ENCODE data around the gene CYFIP2. TPM values are rescaled to one million over a fixed set of nuclear protein-coding genes. Genes with fewer than 3 reads are reported as not detected.

The CYFIP2 gene
- total RNA-seq, 1 donor = 6.5 TPM

- Histone ChIP-seq H3K79me2 (ENCODE audit: insufficient read depth, low read length) (no peaks in the 10 kb centered on the region), H3K4me1 (ENCODE audit: insufficient read depth, low read length) (no peaks in the 10 kb centered on the region), H2AFZ (ENCODE audit: low read length) (no peak overlapping the region), H3K4me2 (ENCODE audit: insufficient read depth, low read length) (no peak overlapping the region), H3K27me3 (ENCODE audit: insufficient read depth, low read length) (peaks cover 8% of the 10 kb centered on the region), H4K20me1 (ENCODE audit: insufficient read depth, low read length) (no peaks in the 10 kb centered on the region), H3K36me3 (ENCODE audit: insufficient read depth, low read length) (no peaks in the 10 kb centered on the region), H3K4me3 (ENCODE audit: insufficient read depth, low read length) (no peak overlapping the region), H3K27ac (ENCODE audit: low read depth, low read length) (no peak overlapping the region), H3K9me3 (ENCODE audit: low read depth, low read length) (no peaks in the 10 kb centered on the region)
- no peak for DNase-seq (ENCODE audit: insufficient read length, low spot score, missing footprints)
- TF ChIP-seq CTCF (IDR thresholded peaks at IDR 0.05; ENCODE audit: extremely low read depth, low read depth, low read length) = no peak
These were observed 82.1 kb downstream of the CYFIP2 start for GRCh38 chr5:157348049-157348400.

GRCh38 chr5:157350939-157351801, 85.2 kb downstream of the CYFIP2 start:
- peaks cover 8% of the 10 kb centered on the region for H3K27me3 ChIP-seq (ENCODE audit: insufficient read depth, low read length)
- H4K20me1 ChIP-seq (ENCODE audit: insufficient read depth, low read length) = no peaks in the 10 kb centered on the region
- no peaks in the 10 kb centered on the region for H3K9me3 ChIP-seq (ENCODE audit: low read depth, low read length)
- no peaks in the 10 kb centered on the region for H3K79me2 ChIP-seq (ENCODE audit: insufficient read depth, low read length)
- no peak overlapping the region for H3K4me2 ChIP-seq (ENCODE audit: insufficient read depth, low read length)
- no peak overlapping the region for H3K4me3 ChIP-seq (ENCODE audit: insufficient read depth, low read length)
- no peak overlapping the region for H3K27ac ChIP-seq (ENCODE audit: low read depth, low read length)
- no peak for DNase-seq (ENCODE audit: insufficient read length, low spot score, missing footprints)
- TF ChIP-seq CTCF (IDR thresholded peaks at IDR 0.05; ENCODE audit: extremely low read depth, low read depth, low read length) = no peak
- no peaks in the 10 kb centered on the region for H3K4me1 ChIP-seq (ENCODE audit: insufficient read depth, low read length)
- H3K36me3 ChIP-seq (ENCODE audit: insufficient read depth, low read length) = no peaks in the 10 kb centered on the region
- no peak overlapping the region for H2AFZ ChIP-seq (ENCODE audit: low read length)

GRCh38 chr5:157351802-157352092, 85.8 kb downstream of the CYFIP2 start:
- no peaks in the 10 kb centered on the region for H3K79me2 ChIP-seq (ENCODE audit: insufficient read depth, low read length)
- H3K36me3 ChIP-seq (ENCODE audit: insufficient read depth, low read length) = no peaks in the 10 kb centered on the region
- no peak overlapping the region for H3K27ac ChIP-seq (ENCODE audit: low read depth, low read length)
- no peak overlapping the region for H3K4me3 ChIP-seq (ENCODE audit: insufficient read depth, low read length)
- H3K9me3 ChIP-seq (ENCODE audit: low read depth, low read length) = no peaks in the 10 kb centered on the region
- DNase-seq (ENCODE audit: insufficient read length, low spot score, missing footprints) = no peak
- H2AFZ ChIP-seq (ENCODE audit: low read length) = no peak overlapping the region
- H3K4me1 ChIP-seq (ENCODE audit: insufficient read depth, low read length) = no peaks in the 10 kb centered on the region
- TF ChIP-seq CTCF (IDR thresholded peaks at IDR 0.05; ENCODE audit: extremely low read depth, low read depth, low read length) = no peak
- H3K27me3 ChIP-seq (ENCODE audit: insufficient read depth, low read length) = peaks cover 4% of the 10 kb centered on the region
- no peaks in the 10 kb centered on the region for H4K20me1 ChIP-seq (ENCODE audit: insufficient read depth, low read length)
- H3K4me2 ChIP-seq (ENCODE audit: insufficient read depth, low read length) = no peak overlapping the region

GRCh38 chr5:157352756-157353340, 86.9 kb downstream of the CYFIP2 start:
- TF ChIP-seq CTCF (IDR thresholded peaks at IDR 0.05; ENCODE audit: extremely low read depth, low read depth, low read length) = no peak
- H3K4me1 ChIP-seq (ENCODE audit: insufficient read depth, low read length) = no peaks in the 10 kb centered on the region

More at GRCh38 chr5:157352756-157353340, 86.9 kb downstream of the CYFIP2 start:
- H4K20me1 ChIP-seq (ENCODE audit: insufficient read depth, low read length) = no peaks in the 10 kb centered on the region
- H3K36me3 ChIP-seq (ENCODE audit: insufficient read depth, low read length) = no peaks in the 10 kb centered on the region
- no peak overlapping the region for H2AFZ ChIP-seq (ENCODE audit: low read length)
- H3K4me3 ChIP-seq (ENCODE audit: insufficient read depth, low read length) = no peak overlapping the region
- H3K4me2 ChIP-seq (ENCODE audit: insufficient read depth, low read length) = no peak overlapping the region
- H3K27ac ChIP-seq (ENCODE audit: low read depth, low read length) = no peak overlapping the region
- no peaks in the 10 kb centered on the region for H3K27me3 ChIP-seq (ENCODE audit: insufficient read depth, low read length)
- H3K79me2 ChIP-seq (ENCODE audit: insufficient read depth, low read length) = no peaks in the 10 kb centered on the region
- H3K9me3 ChIP-seq (ENCODE audit: low read depth, low read length) = no peaks in the 10 kb centered on the region
- DNase-seq (ENCODE audit: insufficient read length, low spot score, missing footprints) = no peak
